Upper lobe of left lung (tissue), 4 donors: Measurements from ENCODE around the gene PROCR.

Experiments used
- POLR2A ChIP-seq, 4 donors: fragments of 450-650 bp; IDR thresholded peaks; one replicate each; pipeline ENCODE4 v1.5.1; 2016 to 2017; ENCODE audit warnings: antibody characterized with exemption in 4 of 4, mild to moderate bottlenecking in 2 of 4
- TF ChIP-seq, protein P1 (sequence below), 6 experiments: fragments of 450-650 bp in 4 of 6; fragments of 200-600 bp in 2 of 6; sonication (generic) in 2 of 6; IDR thresholded peaks; one replicate each; pipeline ENCODE4 v1.5.1; 2016 to 2019; ENCODE audit warnings: antibody characterized with exemption in 6 of 6

GRCh38 chr20:35223941-35224340 lies 52.1 kb downstream of the PROCR start:
- TF ChIP-seq, protein P1, sequence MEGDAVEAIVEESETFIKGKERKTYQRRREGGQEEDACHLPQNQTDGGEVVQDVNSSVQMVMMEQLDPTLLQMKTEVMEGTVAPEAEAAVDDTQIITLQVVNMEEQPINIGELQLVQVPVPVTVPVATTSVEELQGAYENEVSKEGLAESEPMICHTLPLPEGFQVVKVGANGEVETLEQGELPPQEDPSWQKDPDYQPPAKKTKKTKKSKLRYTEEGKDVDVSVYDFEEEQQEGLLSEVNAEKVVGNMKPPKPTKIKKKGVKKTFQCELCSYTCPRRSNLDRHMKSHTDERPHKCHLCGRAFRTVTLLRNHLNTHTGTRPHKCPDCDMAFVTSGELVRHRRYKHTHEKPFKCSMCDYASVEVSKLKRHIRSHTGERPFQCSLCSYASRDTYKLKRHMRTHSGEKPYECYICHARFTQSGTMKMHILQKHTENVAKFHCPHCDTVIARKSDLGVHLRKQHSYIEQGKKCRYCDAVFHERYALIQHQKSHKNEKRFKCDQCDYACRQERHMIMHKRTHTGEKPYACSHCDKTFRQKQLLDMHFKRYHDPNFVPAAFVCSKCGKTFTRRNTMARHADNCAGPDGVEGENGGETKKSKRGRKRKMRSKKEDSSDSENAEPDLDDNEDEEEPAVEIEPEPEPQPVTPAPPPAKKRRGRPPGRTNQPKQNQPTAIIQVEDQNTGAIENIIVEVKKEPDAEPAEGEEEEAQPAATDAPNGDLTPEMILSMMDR (IDR thresholded peaks at IDR 0.05) = no peak
- no peak for TF ChIP-seq POLR2A (IDR thresholded peaks at IDR 0.05)
